K562 (cell line): Measurements from ENCODE around the gene HSD3B2. TPM values are rescaled to one million over a fixed set of nuclear protein-coding genes. Genes with fewer than 3 reads are reported as not detected.

Experiments
- ATAC-seq: fragments of 200-7000 bp; cut with Tn5 transposase; 3 replicates; pipeline ENCODE4 v1.9.1; 2020; ENCODE audit warnings: moderate library complexity
- BruUV-seq: library from RNA; stranded (reverse); fragments of 400-500 nt; replicated peaks from 2 replicates; lab custom pipeline; 2021; lab: Mats Ljungman, UMichigan
- CTCF ChIA-PET: fragments of 300-600 bp; formaldehyde crosslinking; extraction: SDS; loops from one replicate; lab custom pipeline; 2021; ENCODE audit warnings: low intra/inter-chr PET ratio; lab: Yijun Ruan, JAX
- POLR2A ChIA-PET: fragments of 300-600, 350-650 bp; sonication (Branson Sonifier 250); formaldehyde crosslinking; extraction: SDS; loops from one replicate; lab custom pipeline; 2021; ENCODE audit warnings: antibody characterized with exemption, inconsistent platforms; lab: Yijun Ruan, JAX
- DNase-seq, 4 experiments: peaks; one replicate each; pipeline versions ENCODE4 v3.0.0 to v3.0.0-alpha.2; 2011 to 2018; ENCODE audit warnings: low spot score in 3 of 4, mixed read lengths in 3 of 4; ENCODE audit errors: extremely low read depth in 1 of 4
- FAIRE-seq: peaks from 2 replicates; lab custom pipeline; 2011; peaks lifted over from hg19 to GRCh38; lab: Jason Lieb, UNC
- H2AFZ ChIP-seq: 2 replicates; pipeline ENCODE4 v1.6.0; 2011; ENCODE audit warnings: low read depth, low read length, control low read depth, inconsistent platforms
- H3K27ac ChIP-seq: fragments of 200-600 bp; 3 replicates; pipeline ENCODE4 v1.8.0; 2011; ENCODE audit warnings: low read depth, mild to moderate bottlenecking, control low read depth, inconsistent platforms, low read length, moderate library complexity, mixed read lengths; ENCODE audit errors: extremely low read depth
- H3K27me3 ChIP-seq, 2 experiments: fragments of 300-600 bp in 1 of 2; 2 replicates in 1 of 2; 3 replicates in 1 of 2; pipeline versions ENCODE4 v1.6.0 to v1.8.0; 2011; ENCODE audit warnings: inconsistent platforms in 2 of 2, low read length in 2 of 2, mild to moderate bottlenecking in 1 of 2, mixed read lengths in 1 of 2, moderate library complexity in 1 of 2; ENCODE audit not compliant: control insufficient read depth in 2 of 2, insufficient read depth in 2 of 2
- H3K36me3 ChIP-seq: fragments of 300-600 bp; 3 replicates; pipeline ENCODE4 v1.8.0; 2011; ENCODE audit warnings: mild to moderate bottlenecking, low read length, inconsistent platforms; ENCODE audit not compliant: control insufficient read depth, insufficient read depth
- H3K4me1 ChIP-seq, 2 experiments: fragments of 200-600 bp in 1 of 2; replicated peaks in 1 of 2; 2 replicates in 1 of 2; 3 replicates in 1 of 2; pipeline versions ENCODE4 v1.5.1 to v1.8.0; 2011; ENCODE audit warnings: inconsistent platforms in 2 of 2, low read length in 2 of 2, mild to moderate bottlenecking in 1 of 2, mixed read lengths in 1 of 2, moderate library complexity in 1 of 2; ENCODE audit not compliant: control insufficient read depth in 2 of 2, insufficient read depth in 2 of 2
- H3K4me2 ChIP-seq: 2 replicates; pipeline ENCODE4 v1.6.1; 2011; ENCODE audit warnings: low read length, control low read depth, inconsistent platforms, mixed read lengths; ENCODE audit not compliant: insufficient read depth
- H3K4me3 ChIP-seq: fragments of 200-600 bp; sonication (generic), shearing (Covaris generic); 2 replicates; pipeline ENCODE4 v1.5.1; 2016; ENCODE audit warnings: control low read depth, inconsistent platforms
- H3K79me2 ChIP-seq: fragments of 200-600 bp; 3 replicates; pipeline ENCODE4 v1.8.0; 2011; ENCODE audit warnings: low read length, inconsistent platforms; ENCODE audit not compliant: control insufficient read depth, insufficient read depth
- H3K9ac ChIP-seq, 2 experiments: 2 replicates each; pipeline versions ENCODE4 v1.6.0 to v1.6.1; 2011; ENCODE audit warnings: low read depth in 2 of 2, low read length in 2 of 2, control low read depth in 1 of 2, inconsistent platforms in 1 of 2, mild to moderate bottlenecking in 1 of 2, mixed read lengths in 1 of 2; ENCODE audit not compliant: insufficient read depth in 1 of 2
- H3K9me1 ChIP-seq: one replicate; pipeline ENCODE4 v1.6.0; 2011; ENCODE audit warnings: inconsistent platforms, mild to moderate bottlenecking, low read length, moderate library complexity; ENCODE audit not compliant: control insufficient read depth, insufficient read depth
- H3K9me3 ChIP-seq: replicated peaks from 2 replicates; pipeline ENCODE4 v1.5.1; 2011; ENCODE audit warnings: low read depth, low read length, inconsistent platforms; ENCODE audit not compliant: control insufficient read depth, insufficient read depth
- H4K20me1 ChIP-seq: replicated peaks from 2 replicates; pipeline ENCODE4 v1.6.1; 2011; ENCODE audit warnings: low read length, inconsistent platforms, mixed read lengths; ENCODE audit not compliant: control insufficient read depth, insufficient read depth
- ESRRB ChIP-seq: fragments of 250-450 bp; sonication (Bioruptor Pico); IDR thresholded peaks from 2 replicates; pipeline ENCODE4 v1.5.0; 2020; ENCODE audit warnings: mild to moderate bottlenecking, moderate library complexity, borderline replicate concordance
- FOXA3 ChIP-seq, 2 experiments: fragments of 450-650 bp in 1 of 2; sonication (generic) in 1 of 2; formaldehyde crosslinking; IDR thresholded peaks in 1 of 2; conservative IDR thresholded peaks in 1 of 2; 2 replicates each; pipeline versions ENCODE4 v1.4.0 to v1.8.0; 2020 to 2022; ENCODE audit warnings: mild to moderate bottlenecking in 2 of 2, missing genetic modification reagents in 1 of 2
- GABPA ChIP-seq: fragments of 200-800 bp; sonication (Bioruptor generic); conservative IDR thresholded peaks from 2 replicates; pipeline ENCODE4 v1.6.1; 2016; ENCODE audit warnings: low read depth, missing genetic modification characterization, missing compliant biosample characterization
- PHF8 ChIP-seq: fragments of 200-600 bp; sonication (generic); IDR thresholded peaks from 2 replicates; pipeline ENCODE4 v1.6.1; 2012; ENCODE audit warnings: mixed run types, mild to moderate bottlenecking, inconsistent platforms, low read length, moderate library complexity, borderline replicate concordance
- SIX5 ChIP-seq, 2 experiments: IDR thresholded peaks; 2 replicates each; pipeline ENCODE4 v1.6.1; 2011; ENCODE audit warnings: low read length in 2 of 2, borderline replicate concordance in 1 of 2, low read depth in 1 of 2, mild to moderate bottlenecking in 1 of 2, moderate library complexity in 1 of 2; ENCODE audit not compliant: insufficient read depth in 1 of 2
- SP2 ChIP-seq: IDR thresholded peaks from 2 replicates; pipeline ENCODE4 v1.6.1; 2011; ENCODE audit warnings: mild to moderate bottlenecking, low read depth, low read length, moderate library complexity; ENCODE audit not compliant: poor library complexity, severe bottlenecking; ENCODE audit errors: extremely low read depth
- TSC22D4 ChIP-seq: fragments of 450-650 bp; IDR thresholded peaks from 2 replicates; pipeline ENCODE4 v1.6.1; 2016; ENCODE audit warnings: missing genetic modification characterization, missing biosample characterization, control low read depth
- ZBTB11 ChIP-seq, 3 experiments: fragments of 200-800 bp in 1 of 3; fragments of 250-450 bp in 1 of 3; fragments of 450-650 bp in 1 of 3; sonication (Bioruptor Pico) in 1 of 3; sonication (Bioruptor generic) in 1 of 3; formaldehyde crosslinking in 1 of 3; IDR thresholded peaks; 2 replicates each; pipeline versions ENCODE4 v1.6.1 to v1.8.0; 2016 to 2022; ENCODE audit warnings: mild to moderate bottlenecking in 2 of 3, missing genetic modification characterization in 2 of 3, missing compliant biosample characterization in 1 of 3, moderate library complexity in 1 of 3
- WGBS: fragments of 100-300 bp; shearing (Covaris generic); methylation state at CpG from one replicate; pipeline ENCODE4 v1.1.6; 2016; ENCODE audit warnings: low coverage, mixed read lengths; ENCODE audit not compliant: insufficient coverage; ENCODE audit errors: missing lambda C conversion rate; 5-methylcytosine and 5-hydroxymethylcytosine counted together
- in situ Hi-C: fragments of 300-500 bp; cut with MboI; formaldehyde crosslinking; loops from 4 replicates; pipeline ENCODE4 v1.15.0; 2018; ENCODE audit warnings: inconsistent platforms, mixed read lengths
- intact Hi-C: fragments of 100-400 bp; cut with micrococcal nuclease; formaldehyde crosslinking; loops from 2 replicates; pipeline ENCODE4 v1.14.2; 2022
- polyA plus RNA-seq, 8 experiments: library from polyadenylated mRNA; depleted of rRNA in 4 of 8; stranded (reverse) in 5 of 8; unstranded in 3 of 8; fragments of >200 nt; fragmentation: Nextera tagmentation in 2 of 8; fragmentation: Illumina TruSeq in 1 of 8; extraction: Ambion mirVana in 2 of 8; extraction: Trizol in 1 of 8; gene quantifications; 2 replicates each; pipeline versions ENCODE4 v1.2.1 to v1.2.3, GENCODE V29; 2011 to 2014; ENCODE audit warnings: inconsistent platforms in 1 of 8, missing spikeins in 1 of 8
- total RNA-seq, 7 experiments: library from RNA; depleted of rRNA in 6 of 7; stranded (reverse); fragments of >200 nt in 6 of 7; fragmentation: Illumina TruSeq in 2 of 7; extraction: Trizol in 2 of 7; gene quantifications; 2 replicates each; pipeline versions ENCODE4 v1.2.1 to v1.2.3, GENCODE V29; 2011 to 2021; ENCODE audit warnings: low replicate concordance in 1 of 7
- TF ChIP-seq, protein P1 (sequence below): fragments of 250-450 bp; sonication (Bioruptor Pico); IDR thresholded peaks from 2 replicates; pipeline ENCODE4 v1.4.0; 2020; ENCODE audit warnings: mild to moderate bottlenecking, moderate library complexity, borderline replicate concordance

HSD3B2 gene
- total and polyA plus RNA-seq, 9 of the 15 experiments (the other 6 are each of a cell fraction or from before 2014, with no cell fraction given), result 1.1 TPM; not detected in 8

DNA sequence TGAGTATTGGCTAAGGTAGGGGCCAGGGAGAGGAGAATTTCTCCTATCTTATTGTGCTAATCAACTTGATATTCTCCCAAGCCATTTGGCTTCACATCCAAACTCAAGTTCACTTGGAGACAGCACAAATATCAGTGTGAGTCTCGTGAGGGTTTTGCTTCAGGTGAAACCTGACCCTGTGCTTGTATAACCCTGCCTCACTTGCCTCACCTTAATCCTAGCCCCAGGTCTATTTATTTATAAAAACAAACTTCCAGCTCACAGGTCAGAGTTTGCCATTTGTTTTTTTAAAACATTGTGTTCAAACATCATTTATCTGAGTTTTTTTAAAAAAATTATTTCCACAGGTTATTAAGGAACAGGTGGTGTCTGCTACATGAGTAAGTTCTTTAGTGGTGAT lies 26.5 kb upstream of the HSD3B2 start:
- ChIA-PET CTCF (no interaction called here), POLR2A (no interaction called here)
- WGBS, result 4% methylated on average over 1 of the region's 1 CpG
- in situ Hi-C loops, result no loop called here
- BruUV-seq, result no TSS peak
- H4K20me1 ChIP-seq, result no peaks in the 10 kb centered on the region
- no peak overlapping the region for H3K4me3 ChIP-seq
- H3K36me3 ChIP-seq, result no peaks in the 10 kb centered on the region
- H3K4me2 ChIP-seq, result no peak overlapping the region
- ATAC-seq, result no peak
- no peaks in the 10 kb centered on the region for H3K9me3 ChIP-seq
- H3K9ac ChIP-seq, result no peak overlapping the region
- TF ChIP-seq TSC22D4 (tag) (no peak), PHF8 (no peak), SP2 (no peak), SIX5 (IDR thresholded peaks at IDR 0.05; ENCODE audit: borderline replicate concordance in 1 of 2, insufficient read depth in 1 of 2, low read depth in 1 of 2, low read length in 2 of 2) (no peak)
- H3K27ac ChIP-seq, result no peak overlapping the region
- H2AFZ ChIP-seq, result no peak overlapping the region
- no peaks in the 10 kb centered on the region for H3K79me2 ChIP-seq
- DNase-seq, result no peak
- FAIRE-seq, result no peak
- peaks cover 3 to 6% of the 10 kb centered on the region in 2 experiments; a peak in 1 of 5 replicates for H3K27me3 ChIP-seq
- H3K4me1 ChIP-seq, result no peaks in the 10 kb centered on the region
- intact Hi-C loops, result no loop called here
- H3K9me1 ChIP-seq, result no peaks in the 10 kb centered on the region

- H3K4me3 ChIP-seq, result no peak overlapping the region
- H3K4me1 ChIP-seq, result no peaks in the 10 kb centered on the region
- CTCF ChIA-PET, result no interaction called here
- no peaks in the 10 kb centered on the region for H3K9me3 ChIP-seq
- in situ Hi-C loops (no loop called here), intact Hi-C loops (no loop called here)
- ATAC-seq (no peak), DNase-seq (no peak), FAIRE-seq (no peak)
- H3K27me3 ChIP-seq, result peaks cover 3 to 6% of the 10 kb centered on the region in 2 experiments; a peak in 2 of 5 replicates
- no peaks in the 10 kb centered on the region for H3K9me1 ChIP-seq
- H3K36me3 ChIP-seq, result no peaks in the 10 kb centered on the region
- no TSS peak for BruUV-seq
- POLR2A ChIA-PET, result no interaction called here
- no peak overlapping the region for H3K4me2 ChIP-seq
- no peaks in the 10 kb centered on the region for H3K79me2 ChIP-seq
- H3K9ac ChIP-seq, result no peak overlapping the region
- H3K27ac ChIP-seq, result no peak overlapping the region
- H2AFZ ChIP-seq, result no peak overlapping the region
- no peaks in the 10 kb centered on the region for H4K20me1 ChIP-seq
- TF ChIP-seq, protein P1, sequence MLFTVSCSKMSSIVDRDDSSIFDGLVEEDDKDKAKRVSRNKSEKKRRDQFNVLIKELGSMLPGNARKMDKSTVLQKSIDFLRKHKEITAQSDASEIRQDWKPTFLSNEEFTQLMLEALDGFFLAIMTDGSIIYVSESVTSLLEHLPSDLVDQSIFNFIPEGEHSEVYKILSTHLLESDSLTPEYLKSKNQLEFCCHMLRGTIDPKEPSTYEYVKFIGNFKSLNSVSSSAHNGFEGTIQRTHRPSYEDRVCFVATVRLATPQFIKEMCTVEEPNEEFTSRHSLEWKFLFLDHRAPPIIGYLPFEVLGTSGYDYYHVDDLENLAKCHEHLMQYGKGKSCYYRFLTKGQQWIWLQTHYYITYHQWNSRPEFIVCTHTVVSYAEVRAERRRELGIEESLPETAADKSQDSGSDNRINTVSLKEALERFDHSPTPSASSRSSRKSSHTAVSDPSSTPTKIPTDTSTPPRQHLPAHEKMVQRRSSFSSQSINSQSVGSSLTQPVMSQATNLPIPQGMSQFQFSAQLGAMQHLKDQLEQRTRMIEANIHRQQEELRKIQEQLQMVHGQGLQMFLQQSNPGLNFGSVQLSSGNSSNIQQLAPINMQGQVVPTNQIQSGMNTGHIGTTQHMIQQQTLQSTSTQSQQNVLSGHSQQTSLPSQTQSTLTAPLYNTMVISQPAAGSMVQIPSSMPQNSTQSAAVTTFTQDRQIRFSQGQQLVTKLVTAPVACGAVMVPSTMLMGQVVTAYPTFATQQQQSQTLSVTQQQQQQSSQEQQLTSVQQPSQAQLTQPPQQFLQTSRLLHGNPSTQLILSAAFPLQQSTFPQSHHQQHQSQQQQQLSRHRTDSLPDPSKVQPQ, result no peak
- no peak for TF ChIP-seq ESRRB (CRISPR knock-in tag)
- TF ChIP-seq GABPA (tag), result no peak
- TF ChIP-seq FOXA3 (CRISPR knock-in tag; conservative IDR thresholded peaks at IDR 0.05 in 1 of 2, IDR thresholded peaks at IDR 0.05 in 1 of 2), result no peak
- TF ChIP-seq ZBTB11 (CRISPR knock-in tag; IDR thresholded peaks at IDR 0.05), result no peak
Observed at GRCh38 chr1:119390526-119390925, 24.4 kb upstream of the HSD3B2 start.
